NB4 (cell line): Measurements from ENCODE around the gene RAPGEF5.

Experiments
- POLR2A ChIP-seq: IDR thresholded peaks from 2 replicates; pipeline ENCODE4 v1.6.1; 2011; ENCODE audit warnings: mild to moderate bottlenecking; ENCODE audit not compliant: insufficient read length; ENCODE audit errors: extremely low read depth
- TF ChIP-seq, protein P1 (sequence below): IDR thresholded peaks from one replicate; pipeline ENCODE4 v1.5.1; 2012; ENCODE audit warnings: low read depth, low read length

DNA sequence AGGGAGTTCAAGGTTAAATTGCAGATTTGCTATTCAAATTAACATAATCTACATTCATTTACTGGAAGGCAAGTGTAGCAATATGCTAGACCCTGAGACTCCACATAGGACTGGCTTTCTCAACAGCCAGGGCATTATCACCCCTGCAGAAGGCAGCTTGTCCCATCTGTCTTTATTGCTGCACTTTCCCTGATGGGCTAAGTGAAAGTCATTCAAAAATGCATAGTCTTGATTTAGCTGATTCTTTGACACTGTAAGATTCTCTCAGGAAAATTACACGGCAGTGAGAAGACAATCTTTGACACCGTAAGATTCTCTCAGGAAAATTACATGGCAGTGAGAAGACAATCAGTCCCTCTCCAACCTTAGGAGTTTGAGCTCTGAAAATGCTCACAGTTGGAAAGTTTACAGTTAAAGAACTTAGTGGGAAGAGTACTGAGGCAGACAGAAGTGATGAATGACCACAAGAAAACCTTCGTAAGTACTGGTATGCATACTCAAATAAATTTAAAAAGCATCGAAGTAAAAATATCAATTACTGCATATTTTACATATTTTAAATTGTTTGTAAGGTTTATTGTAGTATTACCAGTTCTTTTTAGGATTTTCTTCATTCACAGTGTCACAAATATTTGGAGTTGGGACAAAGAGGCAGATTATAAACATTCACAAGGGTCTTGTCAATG lies 88.9 kb downstream of the RAPGEF5 start:
- TF ChIP-seq, protein P1, sequence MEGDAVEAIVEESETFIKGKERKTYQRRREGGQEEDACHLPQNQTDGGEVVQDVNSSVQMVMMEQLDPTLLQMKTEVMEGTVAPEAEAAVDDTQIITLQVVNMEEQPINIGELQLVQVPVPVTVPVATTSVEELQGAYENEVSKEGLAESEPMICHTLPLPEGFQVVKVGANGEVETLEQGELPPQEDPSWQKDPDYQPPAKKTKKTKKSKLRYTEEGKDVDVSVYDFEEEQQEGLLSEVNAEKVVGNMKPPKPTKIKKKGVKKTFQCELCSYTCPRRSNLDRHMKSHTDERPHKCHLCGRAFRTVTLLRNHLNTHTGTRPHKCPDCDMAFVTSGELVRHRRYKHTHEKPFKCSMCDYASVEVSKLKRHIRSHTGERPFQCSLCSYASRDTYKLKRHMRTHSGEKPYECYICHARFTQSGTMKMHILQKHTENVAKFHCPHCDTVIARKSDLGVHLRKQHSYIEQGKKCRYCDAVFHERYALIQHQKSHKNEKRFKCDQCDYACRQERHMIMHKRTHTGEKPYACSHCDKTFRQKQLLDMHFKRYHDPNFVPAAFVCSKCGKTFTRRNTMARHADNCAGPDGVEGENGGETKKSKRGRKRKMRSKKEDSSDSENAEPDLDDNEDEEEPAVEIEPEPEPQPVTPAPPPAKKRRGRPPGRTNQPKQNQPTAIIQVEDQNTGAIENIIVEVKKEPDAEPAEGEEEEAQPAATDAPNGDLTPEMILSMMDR = no peak
- TF ChIP-seq POLR2A = no peak
